Muscle of leg (tissue), 11 donors: ENCODE results near the gene ATP2A3. TPM values are rescaled to one million over a fixed set of nuclear protein-coding genes. Genes with fewer than 3 reads are reported as not detected.

Source experiments
- DNase-seq: peaks from one replicate; pipeline ENCODE4 v3.0.0; 2013
- H3K27ac ChIP-seq: one replicate; pipeline ENCODE4 v1.5.1; 2013; ENCODE audit warnings: mild to moderate bottlenecking, low read length, control low read depth
- H3K27me3 ChIP-seq: one replicate; pipeline ENCODE4 v1.6.1; 2013; ENCODE audit warnings: low read length; ENCODE audit not compliant: control insufficient read depth, insufficient read depth
- H3K36me3 ChIP-seq: one replicate; pipeline ENCODE4 v1.6.1; 2013; ENCODE audit warnings: low read length; ENCODE audit not compliant: control insufficient read depth, insufficient read depth
- H3K4me1 ChIP-seq: one replicate; pipeline ENCODE4 v1.6.1; 2013; ENCODE audit warnings: low read length; ENCODE audit not compliant: control insufficient read depth, insufficient read depth
- H3K4me3 ChIP-seq: one replicate; pipeline ENCODE4 v1.5.1; 2013; ENCODE audit warnings: low read length, control low read depth
- H3K9me3 ChIP-seq: replicated peaks from 2 replicates; pipeline ENCODE4 v1.6.1; 2013; ENCODE audit warnings: low read depth, low read length; ENCODE audit not compliant: control insufficient read depth
- WGBS: methylation state at CpG from one replicate; pipeline ENCODE4 v1.1.5; 2013; ENCODE audit warnings: missing lambda C conversion rate; ENCODE audit not compliant: insufficient coverage; 5-methylcytosine and 5-hydroxymethylcytosine counted together
- polyA plus RNA-seq, 8 donors: library from polyadenylated mRNA; unstranded; fragments of 120-200 nt; gene quantifications; one replicate each; pipeline versions ENCODE4 v1.2.1 to v1.2.3, GENCODE V29; 2013; ENCODE audit warnings: inconsistent platforms in 1 of 8, low replicate concordance in 1 of 8; ENCODE audit not compliant: insufficient read length in 8 of 8, insufficient read depth in 1 of 8
- total RNA-seq: library from RNA; stranded (reverse); fragments of 120-200 nt; gene quantifications from one replicate; pipeline ENCODE4 v1.2.4, GENCODE V29; 2013

ATP2A3 gene
- total and polyA plus RNA-seq, 9 donors = 2.5 to 6.8 (median 4.5) TPM

DNA sequence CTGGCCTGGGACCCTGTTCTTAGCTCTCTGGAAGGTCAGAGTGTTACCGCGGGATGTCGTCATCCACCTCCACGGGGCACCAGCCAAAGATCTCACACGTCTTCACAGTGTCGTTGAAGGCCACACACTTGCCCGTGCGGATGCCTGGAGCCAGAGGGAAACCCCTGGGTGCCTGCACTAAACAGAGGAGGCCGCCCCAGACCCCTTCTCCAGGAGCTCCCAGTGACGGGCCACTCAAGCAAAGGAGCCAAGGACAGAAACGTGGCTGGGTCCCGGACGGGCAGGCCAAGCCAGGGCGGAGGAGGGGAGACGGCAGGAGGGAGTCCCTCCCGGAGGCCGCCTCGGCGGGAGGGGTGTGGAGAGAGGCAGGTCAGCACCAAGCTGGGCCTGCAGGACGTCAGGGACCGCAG, 60.4 kb downstream of the ATP2A3 start:
- Histone ChIP-seq H3K4me1 (peaks cover 33% of the 10 kb centered on the region), H3K27ac (peak overlapping the region; percentile 21), H3K36me3 (no peaks in the 10 kb centered on the region), H3K4me3 (no peak overlapping the region), H3K27me3 (no peaks in the 10 kb centered on the region), H3K9me3 (no peaks in the 10 kb centered on the region)
- DNase-seq = no peak
- 47% methylated on average over 13 of the region's 21 CpGs for WGBS

DNA sequence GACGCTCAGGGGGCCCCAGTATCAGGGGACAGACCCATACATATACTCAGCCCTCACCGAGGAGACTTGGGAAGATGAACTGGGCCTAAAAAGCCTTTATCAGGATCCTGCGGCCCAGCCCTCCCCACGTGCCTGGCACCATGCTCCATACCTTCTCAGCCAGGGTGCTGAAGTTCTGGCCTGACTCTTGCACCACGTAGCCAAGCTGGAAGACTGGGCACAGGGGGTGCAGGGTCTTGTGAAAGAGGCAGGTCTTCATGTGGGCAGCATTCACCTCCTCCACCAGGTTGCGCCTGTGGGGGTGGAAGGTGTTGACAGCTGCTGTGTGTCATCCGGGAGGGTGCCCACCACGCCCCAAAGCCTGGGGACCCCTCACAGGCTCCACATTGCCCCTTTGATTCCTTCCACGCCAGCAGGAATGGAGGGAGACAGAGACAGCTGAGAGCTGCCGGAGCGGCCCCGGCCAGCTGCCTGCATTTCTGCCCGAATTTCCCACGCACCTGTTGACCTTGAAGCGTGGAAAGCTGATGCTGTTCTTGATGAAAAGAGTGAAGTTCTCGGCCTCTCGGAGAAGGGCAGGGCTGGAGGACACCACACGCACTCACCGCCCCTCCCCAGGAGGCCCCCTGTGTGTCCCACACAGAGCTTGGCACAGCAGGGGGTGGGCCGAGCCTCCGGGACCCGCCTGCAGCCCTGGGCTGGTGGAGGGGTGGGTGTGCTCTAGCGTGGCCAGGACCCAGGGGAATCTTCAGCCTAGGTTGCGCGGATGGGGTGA, 61.0 kb downstream of the ATP2A3 start:
- Histone ChIP-seq H3K36me3 (no peaks in the 10 kb centered on the region), H3K4me1 (peaks cover 33% of the 10 kb centered on the region), H3K27ac (peak overlapping the region; percentile 56), H3K9me3 (no peaks in the 10 kb centered on the region), H3K4me3 (no peak overlapping the region), H3K27me3 (no peaks in the 10 kb centered on the region)
- 83% methylated on average over 9 of the region's 25 CpGs for WGBS
- DNase-seq = no peak

DNA sequence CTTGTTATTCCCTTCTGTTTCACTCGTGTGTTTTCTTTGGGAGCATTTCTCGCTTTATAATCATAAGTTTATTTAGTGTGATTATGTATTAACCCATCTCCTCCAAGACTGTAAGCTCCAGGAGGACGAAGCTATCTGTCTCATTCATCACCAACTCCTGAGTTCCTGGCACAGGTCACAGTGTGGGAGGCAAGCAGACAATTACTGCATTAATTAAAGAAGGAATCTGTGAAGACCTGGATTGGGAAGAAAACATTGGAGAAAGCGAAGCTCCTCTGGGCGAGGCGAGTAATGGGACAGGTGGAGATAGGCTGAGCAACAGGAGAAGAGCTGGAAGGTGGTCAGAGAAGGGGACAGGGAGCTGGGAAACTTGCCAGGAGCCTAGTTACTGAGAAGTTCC, 63.6 kb downstream of the ATP2A3 start:
- H3K4me3 ChIP-seq = no peak overlapping the region
- no peak for DNase-seq
- WGBS = 70% methylated on average over 3 of the region's 6 CpGs

DNA sequence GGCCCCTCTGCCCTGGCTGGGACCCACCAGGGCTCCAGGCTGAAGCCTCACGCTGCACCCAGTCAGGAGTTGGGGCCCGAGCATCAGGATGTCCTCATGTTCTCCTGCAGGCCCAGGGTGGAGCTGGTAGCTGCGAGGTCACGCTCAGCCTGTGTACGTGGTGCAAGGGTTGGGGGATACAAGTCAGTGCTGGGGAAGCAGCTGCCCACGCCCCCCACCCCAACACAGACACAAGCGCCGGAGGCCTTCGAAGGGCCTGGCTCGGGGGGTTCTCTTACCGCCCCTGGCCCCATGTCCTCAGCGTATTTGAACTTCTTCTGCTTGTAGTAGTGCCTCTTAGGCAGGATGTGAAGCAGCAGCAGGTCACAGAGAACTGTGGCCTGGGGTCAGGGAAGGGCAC, 66.5 kb downstream of the ATP2A3 start:
- WGBS = 96% methylated on average over 4 of the region's 12 CpGs
- no peak overlapping the region for H3K4me3 ChIP-seq
- H3K36me3 ChIP-seq = no peaks in the 10 kb centered on the region
- no peak overlapping the region for H3K27ac ChIP-seq
- no peaks in the 10 kb centered on the region for H3K27me3 ChIP-seq
- no peaks in the 10 kb centered on the region for H3K9me3 ChIP-seq
- H3K4me1 ChIP-seq = peaks cover 37% of the 10 kb centered on the region
- DNase-seq = no peak

More for the DNA sequence above, 63.6 kb downstream of the ATP2A3 start:
- H3K36me3 ChIP-seq = no peaks in the 10 kb centered on the region
- no peaks in the 10 kb centered on the region for H3K9me3 ChIP-seq
- H3K27me3 ChIP-seq = no peaks in the 10 kb centered on the region
- no peak overlapping the region for H3K27ac ChIP-seq
- H3K4me1 ChIP-seq = peaks cover 40% of the 10 kb centered on the region

DNA sequence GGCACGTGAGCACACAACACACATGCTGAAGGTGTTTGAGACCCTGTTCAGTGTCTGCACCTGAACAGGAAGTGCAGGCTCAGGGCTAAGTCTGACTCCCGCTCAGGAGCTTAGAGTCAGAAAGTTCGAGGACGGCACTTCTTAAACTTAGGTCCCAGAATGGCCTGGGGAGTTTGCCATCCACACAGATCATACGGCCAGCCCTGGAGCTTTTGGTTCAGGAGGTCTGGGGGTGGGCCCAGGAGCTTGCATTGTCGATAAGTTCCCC, 67.3 kb downstream of the ATP2A3 start:
- Histone ChIP-seq H3K27ac (no peak overlapping the region), H3K27me3 (no peaks in the 10 kb centered on the region), H3K4me1 (peaks cover 43% of the 10 kb centered on the region), H3K4me3 (no peak overlapping the region), H3K36me3 (no peaks in the 10 kb centered on the region), H3K9me3 (no peaks in the 10 kb centered on the region)
- DNase-seq = no peak
- WGBS = 62% methylated on average over 6 of the region's 6 CpGs

DNA sequence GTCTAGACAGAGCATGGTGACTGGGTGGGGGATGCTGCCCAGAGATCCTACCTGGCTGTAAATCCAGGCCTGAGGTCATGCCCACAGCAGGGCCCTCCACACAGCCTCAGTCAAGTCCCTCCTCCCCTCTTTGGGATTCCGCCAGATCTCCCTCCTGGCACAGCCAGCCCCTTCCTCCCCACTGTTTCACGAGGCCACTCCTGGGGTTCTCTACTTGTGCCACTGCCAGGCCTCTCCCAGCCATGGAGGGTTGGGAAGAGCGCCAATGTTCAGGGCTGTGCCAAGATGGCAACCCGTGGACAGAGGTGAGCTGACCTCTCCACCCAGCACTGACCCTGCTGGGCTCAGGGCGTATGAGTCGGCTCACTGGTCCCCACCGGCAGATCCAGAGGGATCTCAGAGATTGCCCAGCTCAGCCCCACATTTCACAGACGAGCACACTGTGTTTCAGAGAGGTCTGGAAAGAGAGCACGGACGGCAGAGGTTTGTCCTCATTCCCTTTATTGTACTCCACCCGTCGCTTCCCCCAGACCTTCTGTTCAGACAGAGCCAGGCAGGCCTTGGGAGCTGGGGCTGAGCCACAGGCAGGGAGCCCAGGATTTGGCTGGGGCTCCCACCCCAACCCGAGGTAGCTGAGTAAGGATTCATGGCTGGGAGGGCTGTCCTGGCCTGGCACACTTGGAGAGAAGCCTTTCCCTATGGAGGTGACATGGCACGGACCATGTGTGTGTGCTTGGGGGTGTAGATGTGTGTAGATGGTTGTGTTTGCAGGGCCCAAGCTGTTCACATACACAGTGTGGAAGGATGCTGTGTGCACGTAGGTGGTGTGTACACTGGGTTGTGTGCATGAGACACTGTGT, 67.9 kb downstream of the ATP2A3 start:
- WGBS = 66% methylated on average over 9 of the region's 15 CpGs
- Histone ChIP-seq H3K9me3 (no peaks in the 10 kb centered on the region), H3K36me3 (no peaks in the 10 kb centered on the region), H3K4me3 (no peak overlapping the region), H3K27me3 (no peaks in the 10 kb centered on the region), H3K4me1 (peaks cover 45% of the 10 kb centered on the region), H3K27ac (peak overlapping the region; percentile 35)
- DNase-seq = no peak

DNA sequence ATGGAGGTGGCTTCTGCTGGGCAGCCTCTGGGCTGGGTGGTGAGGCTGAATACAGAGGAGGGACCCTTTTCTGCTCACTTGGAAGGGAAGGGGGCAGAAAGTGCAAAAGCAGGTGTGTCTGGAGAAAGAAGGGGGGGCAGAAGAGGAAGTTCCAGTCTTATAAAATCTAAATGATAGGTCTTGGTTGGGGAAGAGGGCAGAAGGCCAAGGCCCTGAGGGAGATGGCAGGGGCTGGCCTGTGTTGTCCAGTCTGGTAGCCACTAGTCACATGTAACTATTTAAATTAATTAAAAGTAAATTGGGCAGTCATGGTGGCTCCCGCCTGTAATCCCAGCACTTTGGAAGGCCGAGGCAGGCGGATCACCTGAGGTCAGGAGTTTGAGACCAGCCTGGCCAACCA, 68.9 kb downstream of the ATP2A3 start:
- Histone ChIP-seq H3K27me3 (no peaks in the 10 kb centered on the region), H3K9me3 (no peaks in the 10 kb centered on the region), H3K36me3 (no peaks in the 10 kb centered on the region), H3K27ac (peak overlapping the region; percentile 74), H3K4me3 (no peak overlapping the region), H3K4me1 (peaks cover 55% of the 10 kb centered on the region)
- no peak for DNase-seq
- no CpG with 5 or more reads among the region's 3 CpGs for WGBS

DNA sequence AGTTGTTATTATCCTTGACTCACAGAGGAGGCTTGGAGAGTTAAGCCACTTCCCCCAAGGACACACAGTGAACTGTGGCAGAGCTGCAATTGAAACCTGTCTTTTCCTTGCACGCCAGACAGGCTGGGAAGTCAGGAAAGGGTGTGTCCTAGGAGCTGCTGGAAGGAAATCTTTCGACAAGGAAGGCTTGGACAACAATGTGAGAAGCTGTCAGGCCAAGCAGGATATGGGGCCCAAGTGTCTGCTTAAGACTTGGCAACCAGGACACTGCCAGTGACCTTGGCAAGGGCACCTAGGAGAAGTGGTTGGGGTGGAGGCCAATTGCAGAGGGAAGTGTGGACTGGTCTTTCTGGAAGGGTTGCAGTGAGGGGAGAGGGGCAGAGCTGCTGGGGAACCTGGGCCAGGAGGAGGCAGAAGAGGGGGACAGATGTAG, 69.3 kb downstream of the ATP2A3 start:
- Histone ChIP-seq H3K36me3 (no peaks in the 10 kb centered on the region), H3K9me3 (no peaks in the 10 kb centered on the region), H3K4me3 (no peak overlapping the region), H3K27ac (peak overlapping the region; percentile 74), H3K27me3 (no peaks in the 10 kb centered on the region), H3K4me1 (peaks cover 59% of the 10 kb centered on the region)
- DNase-seq = peak; percentile 69
- WGBS = 20% methylated on average over 2 of the region's 2 CpGs

DNA sequence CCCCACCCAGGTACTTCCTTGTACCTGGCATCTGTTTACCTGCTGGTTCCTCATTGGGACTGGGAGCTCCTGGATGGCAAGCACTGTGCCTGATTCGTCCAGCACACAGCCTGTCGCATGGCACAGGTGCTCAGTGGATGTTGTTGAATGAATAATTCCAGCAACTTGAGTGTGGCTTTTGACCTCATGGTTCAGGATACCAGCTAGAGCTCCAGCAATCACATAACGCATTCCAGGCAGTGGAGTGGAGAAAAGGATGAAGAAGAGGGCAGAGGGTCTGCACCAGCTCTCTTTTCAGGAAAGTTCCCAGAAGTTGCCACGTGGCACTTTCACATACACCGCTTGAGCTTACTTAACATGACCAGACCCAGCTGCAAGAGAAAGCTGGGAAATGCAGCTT, 70.0 kb downstream of the ATP2A3 start:
- WGBS = 100% methylated on average over 1 of the region's 5 CpGs
- H3K27ac ChIP-seq = peak overlapping the region; percentile 74
- no peaks in the 10 kb centered on the region for H3K27me3 ChIP-seq
- H3K4me3 ChIP-seq = no peak overlapping the region
- H3K36me3 ChIP-seq = no peaks in the 10 kb centered on the region
- no peak for DNase-seq
- peaks cover 66% of the 10 kb centered on the region for H3K4me1 ChIP-seq
- H3K9me3 ChIP-seq = no peaks in the 10 kb centered on the region

DNA sequence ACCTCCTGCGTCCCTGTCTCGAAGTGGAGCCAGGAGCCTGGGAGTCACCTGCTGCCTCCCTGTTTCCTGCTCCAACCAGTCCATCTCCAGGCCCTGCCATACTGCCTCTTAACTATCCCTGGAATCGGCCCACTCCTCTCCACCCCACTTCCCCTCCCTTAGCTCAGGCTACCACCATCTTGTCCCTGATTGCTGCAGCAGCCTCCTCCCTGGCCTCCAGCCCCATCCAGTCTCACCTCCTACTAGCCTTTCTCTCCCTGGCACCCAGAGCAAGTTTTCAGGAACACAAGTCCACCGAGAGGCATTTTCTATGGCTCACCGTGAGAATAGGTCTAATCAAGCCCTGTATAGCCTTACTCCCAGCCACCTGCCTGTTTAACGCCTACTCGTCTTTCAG, 70.5 kb downstream of the ATP2A3 start:
- H3K36me3 ChIP-seq = no peaks in the 10 kb centered on the region
- DNase-seq = no peak
- peak overlapping the region; percentile 58 for H3K4me3 ChIP-seq
- peak overlapping the region; percentile 74 for H3K27ac ChIP-seq
- peaks cover 71% of the 10 kb centered on the region for H3K4me1 ChIP-seq
- H3K27me3 ChIP-seq = no peaks in the 10 kb centered on the region
- 64% methylated on average over 7 of the region's 7 CpGs for WGBS
- H3K9me3 ChIP-seq = no peaks in the 10 kb centered on the region
